CD4-positive, alpha-beta T cell treated with Interleukin-17A for 1 hour (primary cell): Measurements from ENCODE around the gene ADAMTS3.
"Not testable (repeated sequence)": the region's sequence is repeated elsewhere in the genome, so short reads cannot be mapped to it uniquely, and the experiment has no call there.

Source experiments
- DNase-seq: peaks from one replicate; pipeline ENCODE4 v3.0.0-alpha.2; 2020

The ADAMTS3 gene

GRCh38 chr4:72467633-72468032 lies 101.4 kb downstream of the ADAMTS3 start:
- no peak for DNase-seq

DNA sequence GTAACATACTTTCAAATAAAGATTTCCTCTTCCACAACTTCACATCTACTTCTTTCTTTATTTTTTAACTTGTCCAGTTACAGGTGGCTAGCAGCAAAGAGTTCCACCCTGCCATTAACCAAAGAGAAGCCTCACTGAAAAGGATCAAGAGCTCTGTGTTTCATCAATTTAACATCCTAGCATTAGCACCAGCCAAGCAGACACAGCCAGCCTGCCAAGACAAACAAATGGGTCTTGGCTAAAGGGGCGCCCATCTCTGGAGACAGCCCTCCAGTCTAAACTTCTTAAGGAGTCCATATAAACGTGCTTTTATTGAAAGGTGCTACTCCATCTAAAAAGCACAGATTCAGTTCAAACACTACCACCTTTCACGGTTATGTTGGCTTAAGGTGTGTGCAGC lies 105.3 kb downstream of the ADAMTS3 start:
- no peak for DNase-seq

DNA sequence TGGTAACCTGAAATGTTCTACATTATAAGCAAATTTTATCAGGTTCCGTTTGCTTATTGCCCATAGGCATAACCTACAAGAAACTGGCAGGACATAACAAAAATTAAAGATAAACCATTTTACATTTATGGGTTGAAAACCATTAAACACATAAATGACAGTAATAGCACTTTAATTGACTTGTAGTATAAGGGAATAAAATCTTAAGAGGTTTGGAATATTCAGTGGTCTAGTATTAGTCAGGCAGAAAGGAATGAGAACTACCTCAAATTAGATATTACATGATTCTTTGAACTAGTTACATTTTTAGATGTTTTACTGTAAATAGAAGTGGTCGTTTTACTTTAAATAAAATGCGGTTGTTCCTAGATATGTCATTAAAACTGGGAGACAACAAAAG lies 111.9 kb downstream of the ADAMTS3 start:
- DNase-seq: no peak

GRCh38 chr4:72451349-72451748 lies 117.7 kb downstream of the ADAMTS3 start:
- DNase-seq: no peak

DNA sequence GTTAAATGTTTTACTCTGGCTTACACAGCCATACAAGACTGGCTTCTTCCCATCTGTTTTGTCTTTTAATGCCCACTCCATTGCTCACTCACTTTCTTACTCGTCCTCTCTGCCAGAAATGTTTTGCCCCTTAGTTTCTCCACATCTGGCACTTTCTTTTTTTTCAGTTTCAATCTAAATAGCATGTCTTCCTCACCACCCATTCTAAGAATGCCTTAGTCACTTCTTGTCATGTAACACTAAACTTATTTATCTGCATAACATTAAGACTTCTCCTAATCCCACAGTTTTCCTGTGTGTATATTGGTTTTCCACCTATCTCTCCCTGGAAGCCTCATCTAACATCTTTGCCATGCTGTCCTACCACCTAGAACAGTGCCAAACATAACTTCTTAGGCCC lies 119.3 kb downstream of the ADAMTS3 start:
- DNase-seq: no peak

- no peak for DNase-seq
Measured at GRCh38 chr4:72448231-72448630, 120.8 kb downstream of the ADAMTS3 start.

DNA sequence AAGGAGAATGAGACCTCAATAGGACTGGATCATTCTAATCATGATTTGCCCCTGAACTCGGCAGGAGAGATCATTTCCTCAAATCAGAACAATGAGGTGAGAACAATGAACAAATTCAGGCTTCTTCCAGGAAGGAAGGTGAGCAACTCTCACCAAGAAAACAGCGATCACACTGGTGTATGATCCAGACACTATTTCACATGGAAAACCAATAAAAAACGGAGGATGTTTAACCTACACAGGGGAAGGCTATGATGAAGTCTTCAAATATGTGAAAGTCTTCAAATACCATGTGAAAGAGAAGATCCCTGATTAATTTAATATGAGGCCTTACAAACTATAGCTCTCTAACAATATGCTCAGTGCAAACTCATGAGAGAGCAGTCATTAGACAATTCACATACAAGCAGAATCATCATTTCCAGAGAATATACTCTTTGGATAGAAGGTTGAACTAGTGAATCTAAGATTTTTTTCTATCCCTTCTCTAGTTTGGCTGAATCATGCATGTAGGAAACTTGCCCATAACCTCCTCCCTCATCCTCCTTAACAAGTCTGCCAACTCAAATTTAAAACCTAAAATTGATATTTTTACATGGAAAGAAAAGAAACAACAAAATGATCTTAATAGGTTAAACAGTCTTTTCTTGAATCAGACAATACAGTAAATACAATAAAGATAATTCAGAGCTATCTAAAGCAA lies 122.5 kb downstream of the ADAMTS3 start:
- DNase-seq: no peak

DNA sequence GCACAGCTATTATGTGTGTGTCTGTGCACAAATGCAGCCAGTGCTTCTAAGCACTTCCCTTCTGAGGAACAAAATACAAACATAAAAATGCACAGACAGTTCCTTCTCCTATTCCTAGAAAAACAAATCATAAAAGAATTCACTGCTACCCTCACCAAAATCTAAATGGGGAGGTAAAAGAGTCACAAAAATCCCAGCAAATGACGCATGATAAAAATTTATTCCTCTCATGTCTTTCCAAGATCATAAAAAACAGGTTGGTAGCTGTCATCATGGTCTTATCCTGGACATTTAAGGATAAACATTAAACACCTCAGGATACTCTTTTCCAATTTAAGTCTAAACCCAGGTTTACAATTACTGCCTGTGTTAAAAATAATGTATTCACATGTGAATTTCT lies 124.9 kb downstream of the ADAMTS3 start:
- DNase-seq: no peak

DNA sequence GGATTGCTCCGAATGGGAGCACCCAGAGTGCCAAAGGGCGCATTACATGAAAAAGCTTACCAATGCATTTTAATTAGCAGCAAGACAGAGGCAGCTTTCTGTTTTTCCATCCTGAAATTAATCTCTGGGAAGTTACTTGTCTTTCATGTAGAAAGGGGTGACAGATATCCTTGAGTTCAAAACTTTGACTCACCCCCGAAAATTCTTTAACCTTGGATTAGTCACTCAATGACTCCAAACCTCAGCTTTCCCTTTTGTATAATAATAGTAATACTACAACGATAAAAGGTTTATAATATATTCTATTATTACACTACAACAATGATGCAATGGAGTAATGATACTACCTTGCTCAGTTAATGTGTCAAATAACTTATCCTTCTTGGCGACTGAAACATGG lies 126.3 kb downstream of the ADAMTS3 start:
- DNase-seq: no peak

- DNase-seq: no peak
Measured at GRCh38 chr4:72442147-72442546, 126.9 kb downstream of the ADAMTS3 start.

GRCh38 chr4:72440386-72440785 lies 128.6 kb downstream of the ADAMTS3 start:
- no peak for DNase-seq

GRCh38 chr4:72432975-72433374 lies 136.0 kb downstream of the ADAMTS3 start:
- DNase-seq: no peak

DNA sequence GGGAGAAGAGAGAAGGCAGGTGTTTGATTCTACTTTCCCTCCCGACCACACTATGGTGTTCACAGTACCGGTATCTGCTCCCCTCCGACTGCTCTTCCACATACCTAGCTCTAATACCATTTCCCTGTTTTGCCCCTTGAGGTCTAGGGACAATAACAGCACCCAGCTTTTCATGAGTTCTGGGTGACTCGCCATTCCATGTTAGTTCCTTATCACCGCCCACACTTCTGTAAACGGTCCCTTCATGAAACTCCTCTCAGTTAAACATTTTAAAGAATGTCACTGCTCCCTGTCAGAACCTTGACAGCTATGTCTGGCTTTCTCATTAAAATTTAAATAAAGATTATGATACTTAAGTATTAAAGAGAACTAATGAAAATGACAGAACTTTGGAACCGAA lies 136.7 kb downstream of the ADAMTS3 start:
- no peak for DNase-seq

GRCh38 chr4:72430988-72431387 lies 138.0 kb downstream of the ADAMTS3 start:
- DNase-seq: no peak

GRCh38 chr4:72430050-72430449 lies 139.0 kb downstream of the ADAMTS3 start:
- DNase-seq: no peak

GRCh38 chr4:72429397-72429889 lies 139.6 kb downstream of the ADAMTS3 start:
- no peak for DNase-seq

- DNase-seq: no peak
Measured at GRCh38 chr4:72427057-72427456, 142.0 kb downstream of the ADAMTS3 start.

DNA sequence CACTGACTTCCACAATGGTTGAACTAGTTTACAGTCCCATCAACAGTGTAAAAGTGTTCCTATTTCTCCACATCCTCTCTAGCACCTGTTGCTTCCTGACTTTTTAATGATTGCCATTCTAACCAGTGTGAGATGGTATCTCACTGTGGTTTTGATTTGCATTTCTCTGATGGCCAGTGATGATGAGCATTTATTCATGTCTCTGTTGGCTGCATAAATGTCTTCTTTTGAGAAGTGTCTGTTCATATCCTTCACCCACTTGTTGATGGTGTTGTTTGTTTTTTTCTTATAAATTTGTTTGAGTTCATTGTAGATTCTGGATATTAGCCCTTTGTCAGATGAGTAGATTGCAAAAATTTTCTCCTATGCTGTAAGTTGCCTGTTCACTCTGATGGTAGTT lies 143.1 kb downstream of the ADAMTS3 start:
- not testable (repeated sequence) for DNase-seq

- DNase-seq: no peak
Measured at GRCh38 chr4:72424006-72424405, 145.0 kb downstream of the ADAMTS3 start.

DNA sequence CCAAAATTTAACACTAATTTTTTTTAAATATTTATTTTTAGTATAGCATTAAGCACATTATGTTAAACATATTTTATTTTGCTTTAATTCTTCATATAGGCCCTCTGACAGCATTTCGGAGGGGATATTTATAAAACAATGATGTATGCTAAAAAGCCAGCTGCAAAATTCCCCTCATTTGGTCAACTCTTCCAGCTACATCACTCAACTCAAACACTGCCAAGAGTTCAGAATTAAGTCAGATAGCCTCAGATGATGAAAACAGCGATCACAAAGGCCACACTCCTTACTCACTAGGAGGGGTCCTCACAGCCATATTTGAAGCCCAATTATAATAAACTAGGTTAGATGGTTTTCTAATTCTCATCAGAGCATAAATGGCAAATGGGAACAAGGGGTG lies 146.6 kb downstream of the ADAMTS3 start:
- no peak for DNase-seq

GRCh38 chr4:72418458-72418857 lies 150.6 kb downstream of the ADAMTS3 start:
- no peak for DNase-seq

- no peak for DNase-seq
Measured at GRCh38 chr4:72410158-72410557, 158.9 kb downstream of the ADAMTS3 start.

GRCh38 chr4:72408568-72408967 lies 160.5 kb downstream of the ADAMTS3 start:
- no peak for DNase-seq

DNA sequence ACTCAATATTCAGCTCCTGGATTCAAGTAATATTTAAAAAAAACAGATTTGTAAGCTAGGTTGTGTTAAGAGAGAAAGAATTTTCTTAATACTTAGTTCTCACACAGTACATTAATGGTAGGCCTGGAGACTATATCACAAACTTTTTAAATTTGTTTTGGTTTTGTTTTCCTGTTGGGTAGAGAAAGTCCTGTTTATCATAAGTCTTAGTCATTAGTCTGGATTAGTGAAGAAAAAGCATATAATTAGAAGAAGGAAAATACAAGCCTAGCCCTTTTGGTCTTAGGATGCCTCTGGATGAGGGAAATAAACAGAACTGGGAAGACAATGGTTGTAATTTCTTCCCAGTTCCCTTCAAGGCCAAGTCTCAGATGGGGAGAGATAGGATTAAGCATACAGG lies 163.6 kb downstream of the ADAMTS3 start:
- no peak for DNase-seq

DNA sequence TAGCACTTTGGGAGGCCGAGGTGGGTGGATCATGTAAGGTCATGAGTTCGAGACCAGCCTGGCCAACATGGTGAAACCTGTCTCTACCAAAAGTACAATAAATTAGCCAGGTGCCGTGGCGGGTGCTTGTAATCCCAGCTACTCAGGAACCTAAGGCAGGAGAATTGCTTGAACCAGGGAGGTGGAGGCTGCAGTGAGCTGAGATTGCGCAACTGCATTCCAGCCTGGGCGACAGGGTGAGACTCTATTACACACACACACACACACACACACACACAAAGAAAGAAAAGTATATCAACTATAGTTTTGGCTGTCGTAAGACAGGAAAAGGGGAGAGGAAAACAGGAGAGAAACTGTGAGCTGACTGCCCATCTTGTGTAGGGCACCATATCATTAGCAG lies 171.7 kb downstream of the ADAMTS3 start:
- no peak for DNase-seq
